Loucy (cell line): ENCODE data around the gene ZNF337.

Experiments
- EZH2phosphoT487 ChIP-seq: fragments of 200-600 bp; IDR thresholded peaks from 2 replicates; pipeline ENCODE4 v1.6.1; 2018; ENCODE audit warnings: antibody characterized with exemption, mild to moderate bottlenecking, moderate library complexity, borderline replicate concordance
- TF ChIP-seq, protein P1 (sequence below): fragments of 200-600 bp; sonication (generic); conservative IDR thresholded peaks from 2 replicates; pipeline ENCODE4 v1.5.1; 2014; ENCODE audit warnings: mild to moderate bottlenecking, antibody characterized with exemption, low read length

DNA sequence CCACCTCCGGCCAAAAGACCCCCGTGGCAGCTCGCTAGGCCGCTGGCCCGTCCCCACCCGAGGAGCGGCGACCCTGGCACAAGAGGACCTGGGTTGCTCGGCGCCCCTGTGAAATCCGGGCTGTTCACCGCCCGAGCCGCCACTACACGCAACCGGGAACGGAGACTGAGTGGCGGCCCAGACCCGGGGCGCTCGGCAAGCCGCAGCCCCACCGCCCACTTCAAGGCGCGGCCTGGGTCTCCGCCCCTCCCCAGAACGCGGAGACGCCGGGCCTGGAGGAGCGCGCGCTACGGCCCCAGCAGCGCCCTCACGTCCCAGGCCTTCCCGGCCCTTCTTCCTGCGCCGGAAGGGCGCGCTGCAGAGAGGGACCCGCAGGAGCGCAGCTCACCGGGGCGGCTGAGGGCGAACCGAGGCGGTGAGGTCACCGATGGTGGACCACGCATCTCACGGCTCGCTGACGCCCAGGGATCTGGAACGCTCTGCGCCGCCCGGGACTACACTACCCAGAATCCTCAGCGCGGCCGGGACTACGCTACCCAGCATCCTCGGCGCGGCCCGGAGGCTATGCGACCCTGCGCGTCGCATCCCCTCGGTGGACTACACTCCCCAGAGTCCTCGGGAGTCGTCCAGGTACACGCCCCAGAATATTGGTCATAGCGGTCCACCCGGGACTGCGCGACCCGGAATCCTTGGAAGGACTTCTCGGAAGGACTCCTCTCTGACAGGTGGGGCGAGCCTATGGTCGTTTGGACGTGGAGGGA, at the start of gene ZNF337:
- TF ChIP-seq, protein P1, sequence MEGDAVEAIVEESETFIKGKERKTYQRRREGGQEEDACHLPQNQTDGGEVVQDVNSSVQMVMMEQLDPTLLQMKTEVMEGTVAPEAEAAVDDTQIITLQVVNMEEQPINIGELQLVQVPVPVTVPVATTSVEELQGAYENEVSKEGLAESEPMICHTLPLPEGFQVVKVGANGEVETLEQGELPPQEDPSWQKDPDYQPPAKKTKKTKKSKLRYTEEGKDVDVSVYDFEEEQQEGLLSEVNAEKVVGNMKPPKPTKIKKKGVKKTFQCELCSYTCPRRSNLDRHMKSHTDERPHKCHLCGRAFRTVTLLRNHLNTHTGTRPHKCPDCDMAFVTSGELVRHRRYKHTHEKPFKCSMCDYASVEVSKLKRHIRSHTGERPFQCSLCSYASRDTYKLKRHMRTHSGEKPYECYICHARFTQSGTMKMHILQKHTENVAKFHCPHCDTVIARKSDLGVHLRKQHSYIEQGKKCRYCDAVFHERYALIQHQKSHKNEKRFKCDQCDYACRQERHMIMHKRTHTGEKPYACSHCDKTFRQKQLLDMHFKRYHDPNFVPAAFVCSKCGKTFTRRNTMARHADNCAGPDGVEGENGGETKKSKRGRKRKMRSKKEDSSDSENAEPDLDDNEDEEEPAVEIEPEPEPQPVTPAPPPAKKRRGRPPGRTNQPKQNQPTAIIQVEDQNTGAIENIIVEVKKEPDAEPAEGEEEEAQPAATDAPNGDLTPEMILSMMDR: no peak
- TF ChIP-seq EZH2phosphoT487: no peak
